OCI-LY7 (cell line): ENCODE data around the gene ACER1.

ENCODE experiments used
- CTCF ChIP-seq: fragments of 200-600 bp; sonication (generic); conservative IDR thresholded peaks from 2 replicates; pipeline ENCODE4 v1.5.1; 2014; ENCODE audit warnings: mild to moderate bottlenecking, antibody characterized with exemption, low read length, moderate library complexity, mixed read lengths
- EZH2phosphoT487 ChIP-seq: fragments of 200-600 bp; sonication (generic); IDR thresholded peaks from 2 replicates; pipeline ENCODE4 v1.6.1; 2018; ENCODE audit warnings: low read depth, borderline replicate concordance, mild to moderate bottlenecking, mixed run types, antibody characterized with exemption, low read length, moderate library complexity, mixed read lengths

- TF ChIP-seq CTCF, result no peak
- no peak for TF ChIP-seq EZH2phosphoT487
These were observed 35.0 kb downstream of the ACER1 start for GRCh38 chr19:6298413-6298812.
